Measurements from ENCODE around the gene SDHAF2.
"Not testable (repeated sequence)": the region's sequence is repeated elsewhere in the genome, so short reads cannot be mapped to it uniquely, and the experiment has no call there.

SDHAF2 gene

DNA sequence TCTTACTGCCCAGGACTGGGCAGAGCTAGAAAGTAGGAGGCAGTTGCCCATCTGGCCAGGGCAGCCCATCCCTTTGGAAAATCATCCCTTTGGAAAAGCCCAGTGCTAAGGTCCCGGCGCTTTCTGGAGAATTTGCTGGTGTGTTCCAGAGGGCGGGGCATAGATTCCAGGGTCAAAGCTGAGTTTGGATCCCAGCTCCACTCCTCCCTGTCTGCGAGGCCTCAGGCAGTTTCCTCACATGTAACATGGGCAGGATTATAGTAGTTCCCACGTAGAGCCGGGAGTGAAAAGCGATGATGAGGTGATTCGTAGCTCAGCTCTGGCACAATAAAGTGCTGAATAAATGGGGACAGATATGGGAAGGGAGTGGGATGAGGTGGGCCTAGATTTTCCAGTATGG lies 47.2 kb downstream of the SDHAF2 start:
- no peak for DNase-seq (ENCODE audit: low spot score)

DNA sequence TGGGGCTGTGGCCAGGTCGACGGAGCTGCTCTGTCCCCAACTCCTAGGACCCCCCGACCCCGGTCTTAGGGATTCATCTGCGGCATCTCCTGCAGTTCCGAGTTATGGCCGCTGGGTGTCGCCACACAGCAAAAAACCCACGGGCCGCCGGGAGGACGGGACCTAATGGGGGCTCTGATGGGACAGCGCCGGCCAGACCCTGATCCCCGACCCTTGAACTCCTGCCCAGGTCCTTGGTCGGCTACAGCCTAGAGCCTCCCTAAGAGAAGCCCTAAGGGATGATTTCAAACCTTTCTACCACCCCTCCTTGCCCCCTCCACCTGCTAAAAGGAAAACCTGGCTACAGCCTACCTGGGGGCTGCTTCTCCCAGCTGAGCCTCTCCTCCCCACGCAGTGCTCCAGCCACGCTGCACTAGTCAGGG lies 47.8 kb downstream of the SDHAF2 start:
- peak; percentile 39 for DNase-seq (ENCODE audit: low spot score)

DNA sequence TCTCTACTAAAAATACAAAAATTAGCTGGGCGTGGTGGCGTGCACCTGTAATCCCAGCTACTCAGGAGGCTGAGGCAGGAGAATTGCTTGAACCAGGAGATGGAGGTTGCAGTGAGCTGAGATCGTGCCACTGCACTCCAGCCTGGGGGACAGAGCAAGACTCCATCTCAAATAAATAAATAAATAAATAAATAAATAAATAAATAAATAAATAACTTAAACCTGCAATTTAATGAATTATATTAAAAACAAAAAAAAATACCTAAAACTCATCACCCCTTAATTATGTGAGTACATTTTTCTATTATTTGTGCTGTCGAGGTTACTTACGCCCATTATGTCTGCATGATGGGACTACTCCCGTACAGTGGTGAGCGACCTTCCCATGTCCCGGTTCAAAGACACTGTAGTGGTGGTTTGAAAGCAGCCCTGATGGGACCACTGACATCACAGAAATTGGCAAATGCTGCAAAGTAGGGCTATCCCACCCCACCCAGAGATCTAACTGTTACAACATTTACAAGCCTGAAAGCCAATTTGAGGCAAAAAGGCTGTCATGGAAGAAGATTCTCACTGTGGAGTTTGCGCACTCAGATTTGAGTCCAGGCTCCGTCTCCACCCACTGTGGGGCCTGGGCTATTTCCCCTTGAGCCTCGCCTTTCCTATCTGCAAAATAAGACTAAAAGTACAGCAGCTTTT lies 49.6 kb downstream of the SDHAF2 start:
- not testable (repeated sequence) for DNase-seq (ENCODE audit: low spot score)

DNA sequence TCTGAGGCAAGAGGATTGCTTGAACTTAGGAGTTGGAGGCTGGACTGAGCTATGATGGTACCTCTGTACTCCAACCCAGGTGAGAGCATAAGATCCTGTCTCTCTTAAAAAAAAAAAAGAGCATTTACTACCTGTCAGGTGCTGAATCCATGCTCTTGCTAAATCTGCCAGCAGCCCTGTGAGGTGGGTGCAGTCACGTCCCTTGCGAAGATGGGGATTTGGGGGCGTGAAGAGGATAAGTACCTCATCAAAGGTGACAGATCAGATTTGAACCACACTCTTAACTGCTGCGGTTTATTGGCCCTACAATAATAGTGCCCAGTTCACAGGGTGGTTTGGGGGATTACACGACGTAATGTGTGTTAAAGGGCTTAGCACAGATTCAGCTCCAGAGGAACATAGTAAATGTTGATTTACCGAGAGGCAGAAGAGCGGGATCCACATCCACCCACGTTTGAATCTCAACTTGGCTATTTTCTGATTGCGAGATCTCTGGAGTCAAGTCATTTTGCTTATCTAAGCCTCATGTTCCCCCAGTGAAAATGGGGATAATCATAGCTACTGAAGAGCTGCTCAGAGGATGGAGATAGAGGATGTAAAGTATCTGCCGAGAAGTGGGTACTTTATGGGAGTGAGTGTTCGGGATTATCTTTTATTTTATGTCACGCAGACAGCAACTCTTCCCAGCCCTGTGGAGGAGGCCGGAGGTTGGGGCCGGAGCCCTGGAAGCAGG lies 50.5 kb downstream of the SDHAF2 start:
- DNase-seq (ENCODE audit: low spot score) = no peak

DNA sequence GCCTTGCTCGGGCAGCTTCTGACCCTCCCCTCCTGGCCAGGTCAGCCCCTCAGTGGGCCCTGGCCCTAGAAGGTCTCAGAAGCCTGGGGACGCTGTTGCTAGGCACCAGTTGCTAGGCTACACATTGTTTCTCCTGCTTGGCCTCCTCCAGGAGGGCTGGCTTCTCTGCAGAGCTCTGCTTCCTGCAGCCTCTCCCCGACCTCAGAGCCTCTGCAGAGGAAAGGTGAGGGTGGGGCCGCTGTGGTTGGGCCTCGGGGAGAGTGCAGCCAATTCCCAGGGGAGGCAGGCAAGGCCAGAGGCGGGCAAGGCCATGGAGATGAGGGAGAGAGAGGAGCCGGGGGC lies 51.0 kb downstream of the SDHAF2 start:
- no peak for DNase-seq (ENCODE audit: low spot score)

DNA sequence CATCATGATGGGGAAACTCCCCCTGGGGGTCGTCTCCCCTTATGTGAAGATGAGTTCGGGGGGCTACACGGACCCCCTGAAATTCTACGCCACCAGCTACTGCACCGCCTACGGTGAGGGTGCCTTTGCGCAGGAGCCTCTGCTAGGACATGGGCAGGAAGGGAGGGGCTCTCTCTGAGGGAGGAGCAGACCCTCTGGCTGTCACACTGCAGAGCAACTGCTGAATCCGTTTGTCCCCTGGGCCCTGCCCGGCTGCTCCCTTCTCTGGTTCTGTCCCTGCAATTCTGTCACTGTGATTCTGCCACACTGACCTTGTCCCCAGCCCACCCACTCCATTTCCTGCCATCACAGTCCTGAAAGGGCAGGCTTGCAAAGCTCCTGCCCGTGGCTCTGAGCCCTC lies 51.9 kb downstream of the SDHAF2 start:
- DNase-seq (ENCODE audit: low spot score) = no peak

DNA sequence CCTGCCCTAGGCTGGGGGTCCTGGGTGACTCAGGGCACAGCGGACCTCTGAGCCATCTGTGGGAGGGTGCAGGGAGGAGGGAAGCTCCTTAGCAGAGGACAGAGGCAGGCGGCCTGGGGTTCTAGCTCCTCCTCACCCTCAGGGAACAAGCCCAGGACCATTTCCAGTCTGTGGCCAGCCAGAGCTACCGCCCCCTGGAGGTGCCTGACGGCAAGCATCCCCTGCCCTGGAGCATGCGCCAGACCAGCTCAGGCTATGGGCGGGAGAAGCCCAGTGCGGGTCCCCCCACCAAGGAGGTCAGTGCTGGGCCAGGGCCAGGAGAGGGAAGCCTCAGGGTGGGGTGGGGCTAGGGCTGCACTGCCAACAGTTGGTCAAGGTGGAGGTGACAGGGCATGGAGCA lies 52.6 kb downstream of the SDHAF2 start:
- DNase-seq (ENCODE audit: low spot score) = no peak

DNA sequence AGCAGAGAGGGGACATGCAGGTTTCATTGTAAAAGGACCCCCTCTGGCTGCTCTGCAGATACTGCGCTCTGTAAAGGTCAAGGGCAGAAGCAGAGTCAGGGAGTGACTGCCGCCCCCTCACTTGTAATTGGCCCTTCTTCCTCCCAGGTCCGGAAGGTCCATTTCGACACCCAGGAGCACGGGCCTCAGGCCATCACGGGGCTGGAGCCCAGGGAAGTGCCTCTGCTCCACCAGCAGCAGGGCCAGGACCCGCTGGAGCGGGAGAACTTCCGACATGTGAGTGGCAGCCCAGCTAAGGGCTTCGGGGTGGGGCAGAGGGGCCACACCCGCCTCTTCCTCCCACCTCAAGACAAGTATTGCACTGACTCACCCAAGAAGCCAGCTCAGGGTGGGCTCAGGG lies 54.6 kb downstream of the SDHAF2 start:
- no peak for DNase-seq (ENCODE audit: low spot score)

DNA sequence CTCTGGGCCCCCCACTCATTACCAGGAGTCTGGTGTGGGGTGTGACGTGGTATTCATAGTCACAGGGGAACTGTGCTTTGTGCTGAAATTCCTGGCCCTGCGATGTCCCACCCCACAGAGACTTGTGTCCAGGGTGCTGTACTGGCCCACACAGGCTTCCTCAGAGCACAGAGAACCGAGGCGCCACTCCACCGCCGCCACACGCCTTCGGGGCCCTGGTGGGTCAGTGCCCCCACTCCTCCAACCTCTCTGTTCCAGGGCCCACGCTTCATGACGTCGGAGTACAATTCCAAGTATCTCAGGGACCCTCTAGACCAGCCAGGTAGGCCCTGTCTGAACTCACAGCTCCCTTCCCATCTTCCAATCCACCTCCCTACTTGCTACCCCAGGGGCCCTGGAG lies 55.2 kb downstream of the SDHAF2 start:
- DNase-seq (ENCODE audit: low spot score) = no peak

DNA sequence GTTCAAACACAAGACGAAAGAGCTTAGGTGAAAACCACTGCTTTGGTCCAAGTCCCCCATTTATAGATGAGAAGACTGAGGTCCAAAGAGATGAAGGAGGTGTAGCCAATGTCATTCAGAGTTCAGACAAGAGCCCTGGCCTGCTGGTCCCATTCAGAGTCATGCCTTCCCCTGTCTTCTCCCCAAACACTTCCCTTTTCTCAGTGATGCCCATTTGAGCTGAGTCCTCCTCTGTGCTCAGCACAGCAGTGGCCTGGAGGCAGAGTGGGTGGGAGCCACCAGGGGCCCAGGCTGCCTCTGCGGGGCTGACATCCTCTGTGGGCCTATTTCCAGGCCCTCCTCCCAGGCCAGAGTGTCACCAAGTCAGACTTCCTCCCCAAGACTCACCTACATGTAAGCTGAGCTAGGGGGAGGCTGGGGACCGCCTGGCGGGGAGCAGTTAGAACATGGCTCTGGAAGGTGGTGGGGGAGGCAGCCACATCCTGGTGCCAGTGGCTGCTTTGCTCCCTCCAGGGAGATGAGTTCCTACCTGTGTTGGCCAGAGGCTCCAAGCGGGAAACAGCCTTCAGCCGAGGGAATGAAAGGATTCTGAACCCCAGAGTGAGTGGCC lies 56.2 kb downstream of the SDHAF2 start:
- no peak for DNase-seq (ENCODE audit: low spot score)

DNA sequence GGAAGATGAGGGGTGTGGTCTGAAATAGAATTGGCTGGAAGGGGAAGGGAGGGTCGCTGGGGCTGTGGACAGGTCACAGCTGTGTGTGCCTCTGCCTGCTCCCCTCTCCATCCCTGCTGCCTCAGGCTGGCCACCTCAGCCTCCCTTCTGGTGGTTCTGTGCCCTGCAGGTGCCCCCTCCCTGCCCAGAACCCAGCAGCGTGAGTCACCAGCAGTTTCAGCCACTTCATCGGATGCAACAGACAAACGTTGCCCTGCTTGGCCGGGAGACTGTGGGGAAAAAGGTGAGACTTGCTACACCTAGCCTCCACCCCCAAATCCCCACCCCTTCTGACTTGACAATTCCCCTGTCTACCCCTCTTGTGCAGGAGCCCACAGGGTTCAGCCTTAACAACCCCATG lies 56.9 kb downstream of the SDHAF2 start:
- no peak for DNase-seq (ENCODE audit: low spot score)

DNA sequence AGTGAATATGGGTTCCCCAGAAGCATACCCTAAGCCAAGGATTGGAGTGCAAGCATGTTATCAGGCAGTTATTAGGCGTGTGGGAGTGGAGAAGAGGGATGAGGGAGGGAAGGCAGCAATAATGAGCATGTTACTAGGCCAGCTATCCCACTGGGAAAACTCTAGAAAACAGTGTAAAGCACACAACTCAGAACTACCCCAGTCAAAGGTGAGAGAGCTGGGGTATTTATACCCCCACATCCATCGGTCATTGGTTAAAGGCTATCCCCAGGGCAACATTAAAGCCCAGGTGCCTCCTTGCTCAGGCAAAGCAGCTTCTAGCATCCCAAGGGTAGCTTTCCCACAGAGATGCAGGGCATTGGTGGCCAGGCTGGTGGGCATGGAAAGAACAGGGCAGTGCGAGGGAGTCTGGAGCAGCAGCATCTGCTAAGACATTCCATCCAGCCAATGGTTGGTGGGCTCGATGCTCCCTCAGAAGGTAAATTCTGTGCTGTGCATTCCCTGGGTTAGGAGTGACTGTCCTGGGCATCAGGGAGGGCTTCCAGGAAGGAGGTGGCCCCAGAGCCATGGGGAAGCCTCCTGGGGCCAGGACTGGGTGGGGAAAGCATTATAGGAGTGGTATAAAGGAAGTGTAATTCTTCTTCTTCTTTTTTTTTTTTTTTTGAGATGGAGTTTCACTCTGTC lies 57.6 kb downstream of the SDHAF2 start:
- no peak for DNase-seq (ENCODE audit: low spot score)

DNA sequence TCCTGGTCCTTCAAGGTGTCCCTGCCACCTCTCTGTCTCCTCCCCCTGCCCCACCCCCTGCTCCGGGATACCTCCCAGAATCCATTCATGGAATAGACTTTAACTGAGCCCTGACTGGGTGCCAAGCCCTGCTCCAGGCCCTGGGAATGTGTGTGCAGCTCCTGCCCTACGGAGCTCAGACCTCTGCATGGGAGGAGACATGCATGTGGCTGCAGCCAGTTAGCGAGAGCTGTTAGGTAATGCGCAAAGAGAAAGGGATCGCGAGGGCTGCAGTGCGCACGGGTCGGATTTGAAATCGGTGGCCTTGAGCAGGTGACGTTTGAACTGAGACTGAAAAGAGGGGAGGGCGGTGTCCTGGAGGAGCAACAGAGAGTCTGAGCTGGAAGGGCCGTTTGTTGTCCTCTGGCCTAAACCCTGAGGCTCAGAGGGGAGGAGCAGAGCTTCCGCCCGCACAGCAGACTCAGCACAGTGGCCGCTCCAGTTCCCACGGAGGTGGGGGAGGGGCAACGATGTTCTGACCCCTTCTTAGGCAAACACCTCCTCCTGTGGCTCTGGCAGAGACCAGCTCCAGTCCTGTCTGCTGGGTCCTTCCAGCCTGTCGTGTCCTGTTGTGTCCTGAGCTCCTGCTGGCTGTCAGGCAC lies 58.8 kb downstream of the SDHAF2 start:
- DNase-seq (ENCODE audit: low spot score) = no peak

DNA sequence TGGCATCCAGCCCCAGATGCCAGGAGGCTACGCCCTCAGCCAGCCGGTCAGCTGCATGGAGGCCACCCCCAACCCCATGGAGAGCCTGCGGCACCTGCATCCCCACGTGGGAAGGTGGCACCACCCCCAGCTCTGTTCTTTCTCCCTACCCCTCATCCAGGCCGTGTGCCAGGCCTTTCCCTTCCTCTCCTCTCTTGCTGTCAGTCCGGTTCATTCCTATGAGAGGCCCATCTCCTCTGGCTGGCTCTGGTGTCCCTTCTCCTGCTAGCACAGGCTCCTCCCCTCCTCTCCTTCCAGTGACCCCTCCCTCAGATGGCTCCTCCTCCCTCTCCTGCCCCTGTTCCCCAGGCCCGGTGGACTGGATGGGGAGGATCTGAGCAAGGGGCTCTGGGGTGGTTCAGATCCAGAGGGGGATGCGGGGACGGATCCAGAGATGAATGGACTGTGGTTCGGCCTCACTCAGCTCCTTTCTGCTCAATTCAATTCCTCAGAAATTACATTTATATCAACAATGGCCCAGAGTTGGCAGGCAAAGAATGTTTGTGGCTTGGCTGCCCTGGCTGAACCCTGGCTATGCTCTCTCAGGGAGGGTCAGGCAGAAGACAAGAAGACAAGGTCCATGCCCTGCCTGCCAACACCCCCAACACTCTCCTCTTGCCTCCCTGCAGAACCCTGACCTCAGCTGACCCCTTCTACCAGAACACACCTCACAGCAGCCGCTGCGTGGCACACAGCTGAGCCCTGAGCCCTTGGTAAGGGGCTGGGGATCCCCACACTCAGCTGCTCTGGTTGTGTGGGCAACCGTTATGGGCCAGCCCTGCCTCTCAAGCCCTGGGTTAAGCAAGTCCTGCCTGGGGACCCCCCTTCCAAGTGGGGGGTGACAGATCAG lies 60.2 kb downstream of the SDHAF2 start:
- no peak for DNase-seq (ENCODE audit: low spot score)

DNA sequence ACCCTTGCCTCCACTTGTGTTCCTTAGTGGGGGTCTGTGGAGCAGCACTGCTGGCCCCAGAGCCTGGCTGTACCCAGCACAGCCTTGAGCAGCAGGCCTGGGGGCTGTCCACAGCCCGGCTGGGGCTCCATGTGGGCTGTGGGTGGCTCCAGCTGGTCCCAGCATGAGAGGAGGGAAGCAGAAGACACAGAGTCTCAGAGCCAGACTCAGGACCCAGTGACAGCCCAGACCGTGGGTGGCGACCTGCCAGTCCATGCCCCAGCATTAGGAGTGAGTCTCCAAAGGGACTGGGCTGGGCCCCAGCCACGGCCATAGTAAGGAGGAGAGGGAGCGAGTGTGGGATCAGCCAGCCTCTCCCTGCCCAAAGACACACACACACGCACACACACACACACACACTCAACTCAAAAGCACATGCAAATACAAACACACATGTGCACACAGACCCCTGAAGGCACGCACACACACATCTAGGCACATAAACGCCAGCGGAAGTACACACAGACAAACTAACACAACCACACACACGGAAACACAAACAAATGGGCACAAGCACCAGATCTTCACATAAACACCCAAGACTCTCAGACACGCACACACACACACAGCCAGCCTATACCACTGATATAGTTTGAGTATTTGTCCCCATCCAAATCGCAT lies 61.9 kb downstream of the SDHAF2 start:
- DNase-seq (ENCODE audit: low spot score) = no peak

DNA sequence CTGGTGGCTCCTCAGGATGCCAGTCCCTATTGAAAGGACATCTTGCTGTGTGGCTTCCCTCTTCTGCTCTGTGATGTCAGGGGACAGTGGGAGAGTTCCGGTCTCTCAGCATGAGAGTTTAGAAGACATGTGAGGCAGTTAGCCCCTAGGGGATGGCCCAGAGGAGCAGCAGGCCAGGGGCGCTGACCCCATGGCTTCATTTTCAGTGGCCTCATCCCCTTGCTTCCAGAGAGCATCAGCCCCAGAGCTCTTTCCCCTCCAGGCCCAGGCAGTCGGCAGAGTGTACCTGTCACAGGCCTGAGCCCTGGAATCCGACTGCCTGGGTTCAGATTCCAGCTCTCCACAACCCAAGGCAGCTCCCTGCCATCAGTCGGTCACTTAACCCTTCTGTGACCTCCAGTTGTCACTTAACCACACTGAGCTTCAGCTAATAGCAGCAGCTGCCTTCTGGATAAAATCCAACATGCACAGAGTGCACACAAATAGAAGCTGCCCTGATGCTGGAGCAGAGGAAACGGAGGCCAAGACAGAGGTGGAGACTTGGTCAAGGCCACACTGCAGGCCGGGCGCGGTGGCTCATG lies 64.5 kb downstream of the SDHAF2 start:
- no peak for DNase-seq (ENCODE audit: low spot score)

DNA sequence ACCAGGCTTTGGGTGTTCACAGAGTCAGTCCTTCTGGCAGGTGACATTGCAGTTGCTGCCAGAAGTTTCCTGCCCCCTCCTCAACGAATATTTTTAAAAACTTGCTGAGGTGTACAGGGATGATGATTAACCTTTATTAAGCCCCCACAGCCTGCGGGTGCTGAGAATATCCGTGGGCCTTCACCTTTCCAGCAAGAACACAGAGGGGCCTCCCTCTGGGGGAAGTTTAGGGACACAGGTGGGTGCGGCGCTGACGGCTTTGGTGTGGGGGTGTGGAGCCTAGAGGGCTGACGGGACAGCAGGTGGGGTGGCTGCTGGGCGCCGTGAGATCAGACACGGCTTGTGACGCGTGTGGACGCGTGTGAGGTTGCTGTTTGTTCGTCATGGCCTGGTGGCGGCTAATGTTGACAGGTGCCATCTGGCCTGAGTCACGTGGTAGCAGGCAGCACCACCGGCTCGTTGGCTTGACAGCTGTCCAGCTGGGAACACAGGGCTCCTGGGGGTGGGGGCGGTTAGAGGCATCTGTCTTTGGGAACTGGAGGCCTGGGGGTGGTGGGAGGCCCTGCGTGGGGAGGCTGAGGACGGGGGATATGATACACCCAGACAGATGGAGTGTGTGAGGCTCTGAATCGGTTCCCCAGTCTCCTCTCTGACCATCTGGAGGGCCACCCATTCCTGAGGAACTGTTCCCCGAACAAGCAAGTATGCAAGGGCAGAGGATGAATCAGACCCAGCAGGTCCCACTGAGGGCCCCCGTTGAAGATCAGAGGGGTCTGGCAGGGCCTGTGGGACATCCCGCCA lies 66.1 kb downstream of the SDHAF2 start:
- DNase-seq (ENCODE audit: low spot score) = no peak
